ENCODE results near the gene ABCC6.
"Not testable (repeated sequence)": the region's sequence is repeated elsewhere in the genome, so short reads cannot be mapped to it uniquely, and the experiment has no call there.

ABCC6 gene

DNA sequence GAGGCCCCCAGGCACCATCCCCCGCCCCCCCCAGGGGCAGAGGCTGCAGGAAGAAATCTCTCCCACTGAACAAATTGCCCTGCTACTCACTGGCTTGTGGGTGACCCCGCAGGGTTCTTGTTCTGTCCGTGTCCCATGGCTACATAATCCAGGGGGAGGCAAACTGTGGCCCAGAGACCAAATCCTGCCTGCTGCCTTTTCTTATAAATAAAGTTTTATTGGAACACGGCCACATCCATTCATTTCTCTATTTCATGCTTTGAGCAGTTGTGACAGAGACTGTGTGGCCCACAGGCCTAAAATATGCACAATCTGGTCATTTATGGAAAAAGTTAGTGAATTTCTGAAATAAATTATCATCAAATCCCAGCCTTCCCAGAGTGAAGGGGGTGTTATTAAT, 38.2 kb downstream of the ABCC6 start:
- TF ChIP-seq TAF1 (IDR thresholded peaks at IDR 0.05; ENCODE audit: low read depth, low read length) (no peak), PAX5 (IDR thresholded peaks at IDR 0.05; ENCODE audit: insufficient read depth, low read length, severe bottlenecking) (no peak), SPI1 (IDR thresholded peaks at IDR 0.05; ENCODE audit: low read depth, low read length) (no peak), POLR2AphosphoS5 (IDR thresholded peaks at IDR 0.05; ENCODE audit: low read depth, low read length) (no peak), POLR2A (IDR thresholded peaks at IDR 0.05; ENCODE audit: low read depth, low read length) (no peak), POU2F2 (IDR thresholded peaks at IDR 0.05; ENCODE audit: low read depth, low read length) (no peak)

DNA sequence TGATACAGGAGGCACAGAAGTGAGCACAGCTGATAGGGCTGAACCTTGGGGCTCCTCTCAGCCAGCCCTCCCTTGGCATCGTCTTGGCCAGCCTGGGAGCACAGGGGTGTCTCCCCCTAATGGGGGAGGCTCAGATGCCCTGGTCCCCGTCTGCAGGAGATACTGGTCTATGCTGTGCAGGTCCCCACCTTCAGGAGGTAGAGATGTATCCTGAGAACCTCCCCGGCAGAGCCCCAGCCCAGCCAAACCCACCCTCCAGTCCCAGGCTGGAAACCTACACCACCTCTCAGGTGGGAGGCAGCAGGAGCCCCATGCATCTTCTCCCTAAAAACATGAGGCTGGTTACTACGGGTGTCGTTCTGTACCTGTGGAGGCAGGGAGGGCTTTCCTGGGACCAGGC, 38.7 kb downstream of the ABCC6 start:
- TF ChIP-seq TAF1 (IDR thresholded peaks at IDR 0.05; ENCODE audit: low read depth, low read length) (no peak), SPI1 (IDR thresholded peaks at IDR 0.05; ENCODE audit: low read depth, low read length) (no peak), POU2F2 (IDR thresholded peaks at IDR 0.05; ENCODE audit: low read depth, low read length) (no peak), POLR2AphosphoS5 (IDR thresholded peaks at IDR 0.05; ENCODE audit: low read depth, low read length) (no peak), POLR2A (IDR thresholded peaks at IDR 0.05; ENCODE audit: low read depth, low read length) (no peak), PAX5 (IDR thresholded peaks at IDR 0.05; ENCODE audit: insufficient read depth, low read length, severe bottlenecking) (no peak)
- no peak for DNase-seq (ENCODE audit: insufficient read length, low spot score)
- no peak for FAIRE-seq

More for the DNA sequence above, 38.2 kb downstream of the ABCC6 start:
- no peak for FAIRE-seq
- no peak for DNase-seq (ENCODE audit: insufficient read length, low spot score)

GRCh38 chr16:16183562-16183961, 39.7 kb downstream of the ABCC6 start:
- DNase-seq (ENCODE audit: insufficient read length, low spot score) (no peak), FAIRE-seq (no peak)
- TF ChIP-seq PAX5 (IDR thresholded peaks at IDR 0.05; ENCODE audit: insufficient read depth, low read length, severe bottlenecking) (no peak), POU2F2 (IDR thresholded peaks at IDR 0.05; ENCODE audit: low read depth, low read length) (no peak), POLR2A (IDR thresholded peaks at IDR 0.05; ENCODE audit: low read depth, low read length) (no peak), SPI1 (IDR thresholded peaks at IDR 0.05; ENCODE audit: low read depth, low read length) (no peak), POLR2AphosphoS5 (IDR thresholded peaks at IDR 0.05; ENCODE audit: low read depth, low read length) (no peak), TAF1 (IDR thresholded peaks at IDR 0.05; ENCODE audit: low read depth, low read length) (no peak)

- TF ChIP-seq POLR2AphosphoS5 (IDR thresholded peaks at IDR 0.05; ENCODE audit: low read depth, low read length) (no peak), TAF1 (IDR thresholded peaks at IDR 0.05; ENCODE audit: low read depth, low read length) (no peak), PAX5 (IDR thresholded peaks at IDR 0.05; ENCODE audit: insufficient read depth, low read length, severe bottlenecking) (no peak)
Observed at GRCh38 chr16:16182918-16183317, 40.4 kb downstream of the ABCC6 start.

DNA sequence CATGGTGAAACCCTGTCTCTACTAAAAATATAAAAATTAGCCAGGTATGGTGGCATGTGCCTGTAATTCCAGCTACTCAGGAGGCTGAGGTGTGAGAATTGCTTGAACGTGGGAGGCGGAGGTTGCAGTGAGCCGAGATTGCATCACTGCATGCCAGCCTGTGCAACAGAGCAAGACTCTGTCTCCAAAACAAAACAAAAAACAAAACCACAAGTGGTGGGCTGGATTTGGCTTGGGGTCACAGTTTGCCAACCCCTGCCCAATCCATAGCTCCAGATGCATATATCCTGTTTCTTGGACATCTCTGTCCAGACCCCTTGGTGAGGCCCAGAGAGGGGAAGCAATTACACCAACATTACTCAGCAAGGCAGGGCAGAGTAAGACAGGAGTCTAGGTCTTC, 41.5 kb downstream of the ABCC6 start:
- DNase-seq (ENCODE audit: insufficient read length, low spot score); FAIRE-seq: not testable (repeated sequence)

More at GRCh38 chr16:16182918-16183317, 40.4 kb downstream of the ABCC6 start:
- FAIRE-seq (peak; percentile 13), DNase-seq (ENCODE audit: insufficient read length, low spot score) (no peak)

GRCh38 chr16:16178455-16179162, 44.7 kb downstream of the ABCC6 start:
- no peak for TF ChIP-seq POU2F2 (IDR thresholded peaks at IDR 0.05; ENCODE audit: low read depth, low read length)
- no peak for TF ChIP-seq POLR2A (IDR thresholded peaks at IDR 0.05; ENCODE audit: low read depth, low read length)
- TF ChIP-seq PAX5 (IDR thresholded peaks at IDR 0.05; ENCODE audit: insufficient read depth, low read length, severe bottlenecking), result no peak
- no peak for TF ChIP-seq SPI1 (IDR thresholded peaks at IDR 0.05; ENCODE audit: low read depth, low read length)
- no peak for TF ChIP-seq POLR2AphosphoS5 (IDR thresholded peaks at IDR 0.05; ENCODE audit: low read depth, low read length)
- no peak for TF ChIP-seq TAF1 (IDR thresholded peaks at IDR 0.05; ENCODE audit: low read depth, low read length)
- FAIRE-seq (no peak), DNase-seq (ENCODE audit: insufficient read length, low spot score) (no peak)

DNA sequence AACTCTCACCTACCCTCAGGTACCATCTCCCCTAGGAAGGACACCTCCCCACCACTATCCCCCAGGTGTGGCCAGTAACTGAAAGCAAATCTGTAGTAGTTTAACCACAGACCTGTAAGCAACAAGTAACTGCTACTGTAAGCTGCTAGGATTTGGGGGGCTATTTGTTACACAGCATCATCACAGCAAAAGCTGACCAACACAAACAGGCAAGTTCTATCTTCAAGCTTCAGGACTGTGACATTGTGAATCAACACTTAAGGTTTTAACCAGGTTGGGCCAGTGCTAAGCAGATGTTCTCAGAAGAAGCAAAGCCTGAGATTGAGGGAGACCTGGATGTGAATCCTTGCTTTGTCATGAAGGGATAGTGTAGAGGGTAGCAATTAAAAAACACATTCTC, 47.0 kb downstream of the ABCC6 start:
- no peak for DNase-seq (ENCODE audit: insufficient read length, low spot score)
- TF ChIP-seq POU2F2 (IDR thresholded peaks at IDR 0.05; ENCODE audit: low read depth, low read length), result no peak
- no peak for TF ChIP-seq PAX5 (IDR thresholded peaks at IDR 0.05; ENCODE audit: insufficient read depth, low read length, severe bottlenecking)
- no peak for TF ChIP-seq POLR2AphosphoS5 (IDR thresholded peaks at IDR 0.05; ENCODE audit: low read depth, low read length)
- no peak for TF ChIP-seq POLR2A (IDR thresholded peaks at IDR 0.05; ENCODE audit: low read depth, low read length)
- TF ChIP-seq SPI1 (IDR thresholded peaks at IDR 0.05; ENCODE audit: low read depth, low read length), result no peak
- no peak for TF ChIP-seq TAF1 (IDR thresholded peaks at IDR 0.05; ENCODE audit: low read depth, low read length)
- no peak for FAIRE-seq

DNA sequence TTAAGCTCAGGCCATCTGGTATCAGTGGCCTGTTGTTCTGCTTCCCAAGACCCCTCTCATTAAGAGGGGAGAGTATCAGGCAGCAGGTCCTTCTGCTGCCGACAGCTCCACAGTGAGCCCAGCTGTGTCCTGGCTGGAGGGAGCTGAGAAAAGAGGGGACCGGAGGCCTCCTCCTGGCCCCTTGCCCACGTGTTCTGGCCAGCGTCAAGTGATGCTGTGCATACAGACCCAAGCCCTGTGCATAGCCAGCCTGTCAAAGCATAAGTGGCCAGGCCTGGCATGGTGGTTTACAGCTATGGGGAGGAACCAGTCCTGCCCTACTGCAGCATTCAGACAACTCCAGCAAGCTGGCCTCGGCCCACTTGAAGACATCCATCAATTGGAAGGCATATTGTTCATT, 48.0 kb downstream of the ABCC6 start:
- no peak for TF ChIP-seq POU2F2 (IDR thresholded peaks at IDR 0.05; ENCODE audit: low read depth, low read length)
- no peak for TF ChIP-seq SPI1 (IDR thresholded peaks at IDR 0.05; ENCODE audit: low read depth, low read length)
- no peak for FAIRE-seq
- no peak for DNase-seq (ENCODE audit: insufficient read length, low spot score)

DNA sequence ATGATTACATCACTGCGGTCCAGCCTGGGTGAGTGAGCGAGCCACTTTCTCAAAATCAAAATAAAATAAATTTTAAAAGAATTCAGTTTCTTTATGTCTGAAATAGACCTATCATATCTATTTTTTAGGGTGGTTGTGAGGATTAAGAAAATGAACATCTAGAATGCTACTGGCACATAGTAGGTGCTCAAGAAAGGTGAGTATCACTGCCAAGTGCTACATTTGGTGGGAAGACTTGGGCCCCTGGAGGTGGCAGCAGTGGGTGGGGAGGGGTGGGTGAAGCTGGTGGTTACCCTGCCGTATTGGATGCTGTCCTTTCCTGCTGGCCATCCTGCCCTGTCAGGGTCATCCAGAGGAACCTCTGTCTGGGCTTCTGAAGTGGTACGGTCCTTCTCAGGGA, 50.3 kb downstream of the ABCC6 start:
- DNase-seq (ENCODE audit: insufficient read length, low spot score), result no peak
- no peak for FAIRE-seq
- TF ChIP-seq SPI1 (IDR thresholded peaks at IDR 0.05; ENCODE audit: low read depth, low read length) (no peak), POLR2A (IDR thresholded peaks at IDR 0.05; ENCODE audit: low read depth, low read length) (no peak), PAX5 (IDR thresholded peaks at IDR 0.05; ENCODE audit: insufficient read depth, low read length, severe bottlenecking) (no peak), POLR2AphosphoS5 (IDR thresholded peaks at IDR 0.05; ENCODE audit: low read depth, low read length) (no peak), POU2F2 (IDR thresholded peaks at IDR 0.05; ENCODE audit: low read depth, low read length) (no peak), TAF1 (IDR thresholded peaks at IDR 0.05; ENCODE audit: low read depth, low read length) (no peak)

DNA sequence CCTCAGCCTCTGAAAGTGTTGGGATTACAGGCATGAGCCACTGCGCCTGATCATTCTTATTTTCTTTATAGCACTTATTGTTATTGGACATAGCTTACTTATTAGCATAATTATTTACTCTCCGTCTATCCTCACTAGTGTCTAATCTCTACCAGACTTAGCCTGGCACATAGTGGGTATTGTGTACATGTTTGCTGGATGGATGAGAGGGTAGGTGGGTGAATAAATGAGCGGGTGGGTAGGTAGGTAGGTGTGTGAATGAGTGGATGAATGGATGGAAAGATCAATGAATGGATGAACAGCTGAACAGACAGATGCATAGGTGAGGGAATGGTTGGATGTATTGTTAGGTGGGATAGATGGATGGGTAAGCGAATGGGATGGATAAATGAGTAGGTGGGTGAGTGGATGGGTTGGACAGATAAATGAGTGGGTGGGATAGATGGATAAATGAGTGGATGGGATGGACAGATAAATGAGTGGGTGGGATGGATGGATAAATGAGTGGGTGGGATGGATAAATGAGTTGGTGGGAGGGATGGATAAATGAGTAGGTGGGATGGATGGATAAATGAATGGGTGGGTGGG, 51.9 kb downstream of the ABCC6 start:
- FAIRE-seq, result no peak
- no peak for DNase-seq (ENCODE audit: insufficient read length, low spot score)
- TF ChIP-seq TAF1 (IDR thresholded peaks at IDR 0.05; ENCODE audit: low read depth, low read length), result no peak
- TF ChIP-seq POLR2A (IDR thresholded peaks at IDR 0.05; ENCODE audit: low read depth, low read length), result no peak
- TF ChIP-seq PAX5 (IDR thresholded peaks at IDR 0.05; ENCODE audit: insufficient read depth, low read length, severe bottlenecking), result no peak
- TF ChIP-seq SPI1 (IDR thresholded peaks at IDR 0.05; ENCODE audit: low read depth, low read length), result no peak
- no peak for TF ChIP-seq POLR2AphosphoS5 (IDR thresholded peaks at IDR 0.05; ENCODE audit: low read depth, low read length)
- no peak for TF ChIP-seq POU2F2 (IDR thresholded peaks at IDR 0.05; ENCODE audit: low read depth, low read length)
